Ovary (tissue), 3 donors: ENCODE measurements around the gene SMAD2.

ENCODE experiments used
- EP300 ChIP-seq: sonication (generic); formaldehyde crosslinking; IDR thresholded peaks from one replicate; pipeline ENCODE4 v1.6.1; 2017; ENCODE audit warnings: antibody characterized with exemption
- POLR2A ChIP-seq: fragments of 450-650 bp; IDR thresholded peaks from one replicate; pipeline ENCODE4 v1.6.1; 2017; ENCODE audit warnings: antibody characterized with exemption, mild to moderate bottlenecking, moderate library complexity
- TF ChIP-seq, protein P1 (sequence below), 3 donors: fragments of 450-650 bp in 2 of 3; fragments of 200-600 bp in 1 of 3; IDR thresholded peaks; one replicate each; pipeline versions ENCODE4 v1.5.1 to v1.8.0; 2016 to 2022; ENCODE audit warnings: antibody characterized with exemption in 3 of 3, mild to moderate bottlenecking in 1 of 3
- donor health status: DM: no; HTN: no; CAD: no.

DNA sequence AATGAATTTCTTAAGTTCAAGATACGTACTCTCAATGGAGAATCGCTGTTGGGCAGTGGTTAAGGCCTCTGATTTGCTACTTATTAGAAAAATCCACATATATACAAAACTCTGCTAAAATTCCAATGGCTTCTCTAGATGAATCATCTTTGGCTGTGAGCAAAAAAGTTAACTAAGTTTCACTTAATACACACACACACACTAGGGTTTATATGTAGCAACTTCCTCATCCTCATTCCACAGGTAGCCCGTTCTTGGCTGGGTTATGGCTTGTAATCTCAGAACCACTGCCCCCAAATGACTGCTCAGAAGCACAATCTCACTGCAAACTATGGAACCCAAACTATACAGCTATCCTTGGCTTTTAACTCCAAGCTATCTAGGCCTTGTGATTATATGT, 99.7 kb downstream of the SMAD2 start:
- TF ChIP-seq, protein P1, sequence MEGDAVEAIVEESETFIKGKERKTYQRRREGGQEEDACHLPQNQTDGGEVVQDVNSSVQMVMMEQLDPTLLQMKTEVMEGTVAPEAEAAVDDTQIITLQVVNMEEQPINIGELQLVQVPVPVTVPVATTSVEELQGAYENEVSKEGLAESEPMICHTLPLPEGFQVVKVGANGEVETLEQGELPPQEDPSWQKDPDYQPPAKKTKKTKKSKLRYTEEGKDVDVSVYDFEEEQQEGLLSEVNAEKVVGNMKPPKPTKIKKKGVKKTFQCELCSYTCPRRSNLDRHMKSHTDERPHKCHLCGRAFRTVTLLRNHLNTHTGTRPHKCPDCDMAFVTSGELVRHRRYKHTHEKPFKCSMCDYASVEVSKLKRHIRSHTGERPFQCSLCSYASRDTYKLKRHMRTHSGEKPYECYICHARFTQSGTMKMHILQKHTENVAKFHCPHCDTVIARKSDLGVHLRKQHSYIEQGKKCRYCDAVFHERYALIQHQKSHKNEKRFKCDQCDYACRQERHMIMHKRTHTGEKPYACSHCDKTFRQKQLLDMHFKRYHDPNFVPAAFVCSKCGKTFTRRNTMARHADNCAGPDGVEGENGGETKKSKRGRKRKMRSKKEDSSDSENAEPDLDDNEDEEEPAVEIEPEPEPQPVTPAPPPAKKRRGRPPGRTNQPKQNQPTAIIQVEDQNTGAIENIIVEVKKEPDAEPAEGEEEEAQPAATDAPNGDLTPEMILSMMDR (IDR thresholded peaks at IDR 0.05): no peak
- TF ChIP-seq POLR2A (no peak), EP300 (no peak)
